HG02981 (cell line): ENCODE data around the gene MPRIP.
"Not testable (repeated sequence)": the region's sequence is repeated elsewhere in the genome, so short reads cannot be mapped to it uniquely, and the experiment has no call there.

Experiments
- ATAC-seq: cut with Tn5 transposase; IDR thresholded peaks from one replicate; pipeline ENCODE4 v1.9.1; 2021; ENCODE audit warnings: mild to moderate bottlenecking, moderate library complexity; ENCODE audit not compliant: unreplicated experiment

Gene MPRIP

DNA sequence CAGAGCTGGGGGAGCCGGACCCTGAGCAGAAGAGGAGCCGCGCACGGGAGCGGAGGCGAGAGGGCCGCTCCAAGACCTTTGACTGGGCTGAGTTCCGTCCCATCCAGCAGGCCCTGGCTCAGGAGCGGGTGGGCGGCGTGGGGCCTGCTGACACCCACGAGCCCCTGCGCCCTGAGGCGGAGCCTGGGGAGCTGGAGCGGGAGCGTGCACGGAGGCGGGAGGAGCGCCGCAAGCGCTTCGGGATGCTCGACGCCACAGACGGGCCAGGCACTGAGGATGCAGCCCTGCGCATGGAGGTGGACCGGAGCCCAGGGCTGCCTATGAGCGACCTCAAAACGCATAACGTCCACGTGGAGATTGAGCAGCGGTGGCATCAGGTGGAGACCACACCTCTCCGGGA is 116.2 kb downstream of the MPRIP start:
- ATAC-seq, result not testable (repeated sequence)

DNA sequence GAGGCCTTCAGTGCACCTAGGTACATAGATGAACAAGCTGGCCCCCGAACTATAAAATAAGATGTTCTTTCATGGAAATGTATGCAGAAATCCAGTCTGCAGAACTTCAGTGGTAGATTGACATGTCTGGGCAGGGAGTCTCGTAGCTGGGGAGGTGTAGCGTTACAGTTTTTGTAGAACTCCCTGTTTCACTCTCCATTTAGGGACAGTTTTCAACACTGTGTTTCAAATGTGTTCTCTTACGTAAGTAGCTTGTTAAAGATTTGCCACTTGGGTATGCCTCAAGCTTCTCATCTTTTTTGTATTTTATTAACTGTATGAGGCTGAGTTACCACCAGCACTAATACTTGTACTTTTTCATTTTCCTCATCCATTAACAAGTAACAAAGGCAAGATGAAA is 117.3 kb downstream of the MPRIP start:
- no peak for ATAC-seq

- ATAC-seq, result no peak
These were observed 118.9 kb downstream of the MPRIP start for GRCh38 chr17:17161121-17161520.

- no peak for ATAC-seq
These were observed 119.5 kb downstream of the MPRIP start for GRCh38 chr17:17161759-17162158.

GRCh38 chr17:17164156-17164555 is 121.9 kb downstream of the MPRIP start:
- ATAC-seq, result no peak

GRCh38 chr17:17164676-17165075 is 122.4 kb downstream of the MPRIP start:
- ATAC-seq, result no peak

GRCh38 chr17:17165666-17166308 is 123.5 kb downstream of the MPRIP start:
- no peak for ATAC-seq

GRCh38 chr17:17166446-17166845 is 124.2 kb downstream of the MPRIP start:
- no peak for ATAC-seq

- ATAC-seq, result no peak
These were observed 125.1 kb downstream of the MPRIP start for GRCh38 chr17:17167356-17167755.

DNA sequence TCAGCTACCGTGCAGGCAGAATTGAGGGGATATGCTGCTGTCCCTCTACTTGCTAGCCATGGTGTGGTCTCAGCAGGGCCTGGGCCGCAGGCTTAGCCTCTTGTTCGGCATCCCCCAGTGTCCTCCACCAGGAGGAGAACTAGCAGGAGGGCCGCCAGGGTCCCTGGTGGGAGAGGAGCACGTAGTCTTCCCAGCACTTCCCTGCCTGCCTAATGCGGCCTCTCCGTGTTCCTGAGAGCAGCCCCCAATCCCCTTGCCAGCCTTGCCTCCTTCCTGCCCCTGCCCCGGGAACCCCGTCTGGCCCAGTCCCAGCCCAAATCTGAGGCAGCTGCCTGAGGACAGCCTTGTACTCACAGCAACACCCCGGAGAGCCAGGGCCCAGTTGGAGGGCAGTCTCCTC is 125.7 kb downstream of the MPRIP start:
- ATAC-seq, result no peak

DNA sequence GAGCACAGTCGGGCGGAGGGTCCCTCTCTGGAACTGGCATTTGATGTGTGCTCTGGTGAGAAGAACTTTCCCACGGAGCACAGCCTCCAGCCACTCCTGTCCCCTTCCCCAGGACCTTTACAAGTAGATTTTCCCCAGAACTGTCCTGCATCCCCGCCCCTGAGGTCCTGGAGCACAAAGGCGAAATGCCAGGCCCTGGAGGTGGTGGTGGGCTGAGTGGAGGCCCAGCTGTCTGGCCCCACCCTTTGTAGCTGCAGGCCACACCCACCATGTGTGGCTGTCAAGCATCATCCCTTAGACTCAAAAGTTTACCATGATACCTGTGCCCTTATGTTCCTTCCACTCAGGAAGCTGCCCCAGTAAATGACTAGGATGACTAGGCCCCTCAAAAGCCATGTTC is 126.1 kb downstream of the MPRIP start:
- no peak for ATAC-seq

- no peak for ATAC-seq
These were observed 127.1 kb downstream of the MPRIP start for GRCh38 chr17:17169396-17169795.

DNA sequence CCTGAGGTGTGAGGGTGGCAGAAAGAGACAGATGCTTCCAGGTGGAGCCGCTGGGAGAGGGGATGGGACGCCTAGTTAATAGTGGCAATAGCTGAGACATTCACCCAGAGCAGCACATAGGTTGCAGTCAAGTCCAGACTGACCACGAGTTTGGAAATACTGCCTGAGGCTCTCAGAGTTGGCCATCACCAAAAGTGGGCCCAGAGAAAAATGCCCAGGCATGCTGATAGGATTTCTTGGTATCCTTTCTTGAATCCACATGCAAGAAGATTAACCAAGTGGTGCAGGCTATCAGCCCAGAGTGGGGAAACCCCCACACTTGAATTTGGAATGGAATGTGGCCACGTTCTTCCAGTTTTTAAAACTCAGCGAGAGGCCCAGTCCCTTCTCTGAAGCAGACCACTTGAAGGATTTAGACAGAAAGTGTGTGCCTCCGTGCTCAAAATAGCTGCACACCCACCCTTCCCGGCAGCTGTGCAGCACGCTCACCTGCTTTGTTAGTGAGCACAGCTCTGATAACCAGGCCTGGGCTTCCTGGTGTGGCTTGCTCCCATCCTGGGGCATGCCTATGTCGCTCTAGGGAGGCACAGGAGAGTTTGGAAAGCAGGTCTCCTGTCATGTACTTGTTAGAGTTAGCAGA is 128.2 kb downstream of the MPRIP start:
- ATAC-seq, result no peak

- no peak for ATAC-seq
These were observed 128.9 kb downstream of the MPRIP start for GRCh38 chr17:17171186-17171585.

DNA sequence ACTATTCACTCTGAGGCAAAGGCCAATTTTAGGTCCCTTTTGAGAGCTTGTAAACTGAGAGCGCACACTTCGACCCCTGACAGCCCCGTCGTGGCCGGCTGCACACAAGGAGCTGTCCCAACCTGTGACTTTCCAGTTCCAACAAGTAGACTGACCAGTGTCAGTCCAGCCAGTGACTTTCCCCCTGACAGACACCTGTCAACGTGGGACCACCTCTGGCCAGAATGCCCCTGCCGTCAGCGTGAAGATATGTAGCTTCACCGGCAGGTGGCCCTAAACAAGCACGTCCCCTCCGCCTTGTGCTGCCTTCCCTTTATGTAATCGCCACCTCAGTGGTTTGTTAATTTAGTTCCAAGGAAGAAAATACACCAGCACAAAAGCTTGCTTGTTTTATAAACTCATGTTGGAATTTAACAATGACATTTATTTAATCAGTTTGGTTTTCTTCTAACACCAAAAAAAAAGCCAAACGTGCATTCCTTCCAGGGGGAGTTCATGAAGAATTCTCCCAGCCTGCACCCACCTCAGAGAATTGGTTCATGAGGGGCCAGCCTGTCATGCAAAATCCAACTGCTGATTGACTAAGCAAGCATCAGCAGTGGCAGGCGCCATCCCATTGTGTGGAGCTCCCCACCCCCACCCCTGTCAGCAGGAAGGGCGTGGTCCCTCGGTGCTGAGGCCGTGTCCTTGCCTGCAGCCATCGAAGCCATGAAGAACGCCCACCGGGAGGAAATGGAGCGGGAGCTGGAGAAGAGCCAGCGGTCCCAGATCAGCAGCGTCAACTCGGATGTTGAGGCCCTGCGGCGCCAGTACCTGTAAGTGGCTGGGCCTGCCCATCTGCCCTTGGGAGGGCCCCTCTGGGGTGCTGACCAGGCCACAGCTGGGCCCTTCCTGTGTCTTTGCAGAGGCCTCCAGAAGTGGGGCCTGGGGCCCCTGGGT is 130.0 kb downstream of the MPRIP start:
- ATAC-seq, result no peak

- no peak for ATAC-seq
These were observed 130.7 kb downstream of the MPRIP start for GRCh38 chr17:17172990-17173389.

- ATAC-seq, result no peak
These were observed 131.7 kb downstream of the MPRIP start for GRCh38 chr17:17173921-17174320.

DNA sequence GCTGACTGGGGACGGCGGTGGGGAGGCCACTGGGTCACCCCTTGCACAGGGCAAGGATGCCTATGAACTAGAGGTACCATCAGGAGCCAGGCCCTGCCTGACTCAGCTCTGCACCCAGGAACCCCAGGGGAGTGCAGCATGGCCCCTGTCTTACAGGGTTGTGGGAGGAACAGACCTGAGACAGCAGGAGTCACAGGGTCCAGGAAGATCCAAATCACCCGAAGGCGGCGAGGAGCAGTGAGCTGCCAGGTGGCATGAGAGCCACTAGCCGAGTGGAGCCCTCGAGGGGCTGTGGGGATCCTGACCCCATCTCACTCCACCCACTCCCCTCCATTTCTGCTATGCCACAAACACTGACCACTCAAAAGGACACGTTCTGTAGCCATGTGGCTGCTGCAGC is 133.1 kb downstream of the MPRIP start:
- ATAC-seq, result no peak

- ATAC-seq, result no peak
These were observed 133.7 kb downstream of the MPRIP start for GRCh38 chr17:17175917-17176316.

GRCh38 chr17:17176341-17176740 is 134.1 kb downstream of the MPRIP start:
- no peak for ATAC-seq

DNA sequence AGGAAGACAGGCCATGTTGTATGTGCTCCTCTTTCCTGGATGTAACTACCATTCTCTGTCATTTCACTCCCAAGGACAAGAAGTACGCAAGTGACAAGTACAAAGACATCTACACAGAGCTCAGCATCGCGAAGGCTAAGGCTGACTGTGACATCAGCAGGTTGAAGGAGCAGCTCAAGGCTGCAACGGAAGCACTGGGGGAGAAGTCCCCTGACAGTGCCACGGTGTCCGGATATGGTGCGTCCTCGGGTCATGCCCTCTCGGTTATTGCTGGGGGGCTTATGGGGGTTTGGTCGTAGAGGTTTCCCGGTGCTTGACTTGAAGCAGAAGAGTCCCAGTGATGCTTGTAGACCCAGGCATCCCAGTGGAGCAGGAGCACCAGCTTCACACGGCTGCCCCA is 134.9 kb downstream of the MPRIP start:
- no peak for ATAC-seq

GRCh38 chr17:17179371-17179827 is 137.1 kb downstream of the MPRIP start:
- peak; percentile 61 for ATAC-seq
